Spleen (tissue), 7 donors: ENCODE measurements around the gene HIGD1B.

Experiments
- CTCF ChIP-seq, 11 experiments: fragments of 200-600 bp in 7 of 11; fragments of 450-650 bp in 4 of 11; sonication (generic) in 4 of 11; IDR thresholded peaks in 8 of 11; conservative IDR thresholded peaks in 3 of 11; 1 replicate in 7 of 11; 2 replicates in 4 of 11; pipeline versions ENCODE4 v1.4.0 to v1.8.0; 2016 to 2021; ENCODE audit warnings: antibody characterized with exemption in 11 of 11, inconsistent platforms in 4 of 11, mild to moderate bottlenecking in 1 of 11
- POLR2A ChIP-seq, 3 donors: fragments of 450-650 bp; IDR thresholded peaks; one replicate each; pipeline ENCODE4 v1.5.1; 2017; ENCODE audit warnings: antibody characterized with exemption in 3 of 3, mild to moderate bottlenecking in 1 of 3
- POLR2AphosphoS5 ChIP-seq, 3 donors: sonication (generic); formaldehyde crosslinking; IDR thresholded peaks; one replicate each; pipeline ENCODE4 v1.5.1; 2017; ENCODE audit warnings: antibody characterized with exemption in 3 of 3
- donor health status: DM: no; HTN: no; CAD: no; lungs with moderate emphysema.
- donor health status: DM: no; HTN: no; CAD: no.
- donor health status: DM: no; HTN: no; CAD: no.

DNA sequence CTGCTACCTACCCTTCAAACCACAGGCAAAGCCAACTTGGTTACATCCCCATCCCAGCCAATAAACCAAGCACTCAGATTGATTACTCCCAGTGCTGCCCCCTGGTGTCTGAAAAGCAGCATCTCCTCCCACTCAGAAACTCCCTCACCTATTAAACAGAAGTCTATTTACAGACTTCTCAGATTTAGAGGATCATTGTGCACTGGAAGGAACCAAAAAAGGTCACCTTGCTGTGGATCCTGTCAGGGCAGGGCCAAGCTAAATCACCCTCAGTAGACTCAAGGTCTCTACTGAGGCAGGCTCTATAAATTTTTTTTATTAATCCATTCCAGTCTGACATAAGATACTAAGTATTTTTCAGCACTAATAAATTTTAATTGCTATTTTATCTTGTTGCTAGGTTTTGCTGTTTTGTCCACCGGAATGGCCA lies 17.6 kb downstream of the HIGD1B start:
- TF ChIP-seq CTCF (IDR thresholded peaks at IDR 0.05 in 8 of 11, conservative IDR thresholded peaks at IDR 0.05 in 3 of 11), result peak; percentile 74 to 91 (median 84)
- TF ChIP-seq POLR2AphosphoS5 (IDR thresholded peaks at IDR 0.05), result no peak
- TF ChIP-seq POLR2A (IDR thresholded peaks at IDR 0.05), result no peak
